NCI-H69 (cell line): ENCODE data around the gene BPIFA2.
A peak's percentile ranks its signal among the peaks of the same experiment; 100 is the strongest.
"Not testable (repeated sequence)": the region's sequence is repeated elsewhere in the genome, so short reads cannot be mapped to it uniquely, and the experiment has no call there.

Experiments
- DNase-seq: peaks from one replicate; lab custom pipeline; 2025; lab: John Stamatoyannopoulos, UW

BPIFA2 gene

DNA sequence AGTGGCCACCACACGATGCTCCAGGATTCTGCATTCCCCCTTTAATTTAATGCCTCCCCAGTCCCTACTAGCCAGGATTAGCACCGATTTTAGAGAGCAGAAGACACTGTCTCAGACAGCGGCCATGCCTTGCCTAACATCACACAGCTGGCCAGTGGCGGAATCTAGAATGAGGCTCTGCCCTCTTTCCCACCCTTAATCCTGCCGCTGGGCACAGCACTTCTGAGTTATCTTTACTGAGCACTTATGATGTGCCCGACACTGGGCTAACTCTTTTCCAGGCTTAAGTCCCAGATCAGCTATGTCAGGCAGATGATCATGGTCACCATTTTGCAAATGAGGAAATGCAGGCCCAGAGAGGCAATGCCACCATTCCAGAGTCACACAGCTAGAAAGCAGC is 5.6 kb upstream of the BPIFA2 start:
- DNase-seq: no peak

DNA sequence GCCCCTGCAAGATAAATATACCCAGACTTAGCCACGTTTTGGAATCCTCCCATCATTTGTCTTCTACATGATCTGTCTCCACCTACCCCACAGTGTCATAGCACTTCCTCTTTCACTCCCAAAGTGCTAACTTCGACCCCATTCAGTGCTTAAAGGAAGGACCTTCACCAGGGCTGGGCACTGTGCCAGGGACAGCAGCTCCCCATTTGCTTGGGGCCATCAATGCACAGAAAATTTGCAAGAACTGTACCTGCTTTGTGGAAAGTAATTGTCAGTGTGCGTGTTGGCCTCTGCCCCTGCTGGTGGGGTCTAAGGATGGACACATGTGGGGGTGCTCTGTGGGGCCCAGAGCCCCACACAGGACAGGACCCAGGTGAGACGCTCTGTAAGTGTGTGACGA is 5.2 kb upstream of the BPIFA2 start:
- peak; percentile 6 for DNase-seq

DNA sequence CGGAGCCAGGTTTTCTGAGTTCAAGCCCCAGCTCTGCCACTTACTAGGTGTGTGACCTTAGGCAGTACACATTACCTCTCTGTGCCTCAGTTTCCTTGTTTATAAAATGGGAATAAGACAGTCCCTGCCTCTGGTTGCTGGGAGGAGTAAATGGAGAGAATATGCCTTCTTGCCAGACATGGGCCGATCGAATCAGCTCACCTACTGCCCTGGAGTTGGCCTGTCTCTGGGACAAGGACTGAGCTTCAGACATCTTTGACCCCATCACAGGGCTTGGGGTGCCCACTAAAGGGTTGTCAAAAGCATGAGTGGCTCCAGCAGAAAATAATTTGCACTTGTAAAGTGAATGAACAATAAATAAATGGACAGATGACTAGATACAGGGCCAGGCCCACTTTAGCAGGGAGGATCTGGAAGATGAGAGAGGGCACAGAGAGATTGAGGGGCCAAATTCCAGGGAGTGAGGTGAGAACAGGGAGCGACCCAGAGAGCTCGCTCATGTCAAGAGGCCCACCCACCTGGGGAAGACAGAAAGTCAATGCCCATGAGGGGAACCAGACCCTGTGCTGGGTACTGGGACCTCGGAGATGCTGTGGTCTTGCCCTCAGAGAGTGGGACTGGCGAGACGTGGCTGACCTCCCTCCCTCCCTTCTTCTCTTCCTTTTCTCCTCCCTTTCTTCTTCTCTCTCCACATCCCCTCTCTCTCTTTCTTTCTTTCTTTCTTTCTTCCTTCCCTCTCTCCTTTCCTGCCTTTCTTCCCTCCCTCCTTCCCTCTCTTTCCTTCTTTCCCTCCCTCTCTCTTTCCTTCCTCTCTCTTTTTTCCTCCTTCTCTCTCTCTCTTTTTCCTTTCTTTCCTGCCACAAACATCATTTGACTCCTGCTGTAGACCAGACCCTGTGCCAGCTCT is 3.9 kb upstream of the BPIFA2 start:
- DNase-seq: no peak

DNA sequence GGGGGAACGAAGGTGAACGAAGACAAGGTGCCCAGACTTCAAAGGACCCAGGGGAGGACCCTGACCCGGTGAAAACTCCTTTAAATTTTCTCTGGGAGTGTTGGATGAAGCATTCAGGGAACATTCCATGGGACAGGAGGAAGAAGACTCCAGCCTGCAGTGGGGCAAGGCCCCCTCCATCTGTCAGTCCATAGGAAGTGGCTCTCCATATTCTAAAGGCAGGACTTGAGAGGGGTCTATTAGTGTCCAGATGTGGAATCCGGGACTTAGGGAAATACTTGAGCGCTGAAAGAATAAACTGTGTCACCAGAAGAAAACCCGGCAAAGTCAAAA is 3.2 kb upstream of the BPIFA2 start:
- no peak for DNase-seq

DNA sequence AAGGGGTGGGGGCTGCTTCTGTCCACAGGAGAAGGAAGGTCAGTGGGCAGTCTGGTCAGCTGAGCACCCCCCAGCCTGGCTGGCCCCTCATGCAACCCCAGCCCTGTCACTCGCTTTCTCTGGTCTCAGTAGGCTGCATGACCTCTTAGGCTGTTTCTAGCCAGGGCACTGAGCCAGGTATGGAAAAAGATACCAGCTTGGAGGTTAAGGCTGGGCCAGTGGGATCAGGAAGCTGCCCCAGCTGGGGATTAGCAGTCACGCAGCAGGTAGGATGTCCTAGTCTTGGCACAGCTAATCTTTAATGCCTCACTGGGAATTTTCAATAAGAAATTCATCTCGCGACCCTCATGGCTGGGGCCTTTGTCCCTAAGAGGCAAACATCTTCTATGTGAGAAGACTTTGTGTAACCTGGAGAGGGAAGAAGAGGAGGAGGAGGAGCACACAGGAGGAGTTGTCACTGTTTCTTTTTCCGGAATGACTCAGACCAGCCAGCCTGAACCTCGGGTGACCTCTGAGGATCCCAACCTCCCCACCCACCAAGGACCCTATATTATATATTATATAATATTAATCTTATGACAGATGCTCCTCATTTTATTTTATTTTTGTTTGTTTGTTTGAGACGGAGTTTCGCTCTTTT is 2.4 kb upstream of the BPIFA2 start:
- DNase-seq: peak; percentile 22

DNA sequence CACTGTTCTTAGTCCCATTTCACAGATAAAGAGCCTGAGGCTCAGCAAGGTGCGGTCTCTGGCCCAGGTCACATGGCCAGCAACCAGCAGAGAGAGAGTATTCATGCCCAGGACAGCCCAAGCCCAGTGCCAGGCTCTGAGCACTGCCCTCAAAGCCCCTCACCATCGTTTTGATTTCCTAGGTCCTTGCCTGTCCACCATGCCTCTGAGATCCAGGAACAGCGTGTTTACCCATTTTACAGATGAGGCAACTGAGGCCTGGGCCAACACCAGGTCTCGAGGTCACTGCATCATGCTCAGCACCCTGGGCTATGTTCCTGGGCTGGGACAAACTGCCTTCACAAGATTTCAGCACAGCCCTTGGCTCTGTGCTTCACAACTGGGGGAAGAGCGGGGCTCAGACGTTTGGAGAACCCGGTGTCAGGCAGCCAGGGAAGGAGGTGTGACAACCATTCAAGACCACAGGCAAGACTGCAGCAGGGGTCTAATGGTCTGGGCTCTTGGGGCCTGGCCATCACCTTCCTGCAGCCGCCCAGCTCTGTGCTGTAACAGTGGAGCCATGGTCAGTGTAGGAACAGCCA is 1.3 kb upstream of the BPIFA2 start:
- DNase-seq: no peak

DNA sequence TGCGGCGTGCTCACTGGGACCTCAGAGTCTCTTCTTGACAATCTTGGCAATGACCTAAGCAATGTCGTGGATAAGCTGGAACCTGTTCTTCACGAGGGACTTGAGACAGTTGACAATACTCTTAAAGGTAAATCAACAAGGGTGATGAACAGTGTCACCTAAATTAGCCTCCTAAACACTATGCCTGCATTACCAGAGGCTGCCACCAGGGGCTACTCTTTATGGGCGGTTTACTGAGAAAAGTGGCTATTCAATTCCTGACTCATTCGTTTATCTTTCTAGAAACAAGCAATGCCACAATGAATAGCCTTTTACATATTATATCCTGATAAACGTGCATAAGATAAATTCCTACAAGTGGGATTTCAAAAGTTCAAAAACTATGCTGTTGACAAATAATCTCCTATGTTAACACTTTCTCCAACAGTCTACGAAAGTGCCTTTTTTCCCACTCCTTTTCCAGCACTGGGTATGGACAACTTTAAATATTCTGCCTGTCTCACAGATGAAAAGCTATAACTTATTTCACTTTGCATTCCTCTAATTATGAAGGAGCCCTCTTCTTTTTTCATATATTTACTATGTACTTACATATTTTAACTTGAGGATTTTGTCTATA is 1.3 kb downstream of the BPIFA2 start:
- no peak for DNase-seq

DNA sequence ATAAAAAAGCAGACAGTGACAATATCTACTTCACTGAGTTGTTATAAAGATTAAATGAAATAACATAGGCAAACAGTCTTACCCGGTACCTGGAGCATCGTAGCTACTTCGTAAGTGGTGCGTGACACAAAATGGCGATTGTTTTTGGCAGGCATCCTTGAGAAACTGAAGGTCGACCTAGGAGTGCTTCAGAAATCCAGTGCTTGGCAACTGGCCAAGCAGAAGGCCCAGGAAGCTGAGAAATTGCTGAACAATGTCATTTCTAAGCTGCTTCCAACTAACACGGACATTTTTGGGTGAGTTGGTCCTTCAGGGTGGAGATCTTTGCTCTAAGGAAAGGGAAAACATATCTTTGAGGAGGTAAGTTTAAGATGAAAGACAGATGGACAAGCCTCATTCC is 4.8 kb downstream of the BPIFA2 start:
- DNase-seq: peak; percentile 6

DNA sequence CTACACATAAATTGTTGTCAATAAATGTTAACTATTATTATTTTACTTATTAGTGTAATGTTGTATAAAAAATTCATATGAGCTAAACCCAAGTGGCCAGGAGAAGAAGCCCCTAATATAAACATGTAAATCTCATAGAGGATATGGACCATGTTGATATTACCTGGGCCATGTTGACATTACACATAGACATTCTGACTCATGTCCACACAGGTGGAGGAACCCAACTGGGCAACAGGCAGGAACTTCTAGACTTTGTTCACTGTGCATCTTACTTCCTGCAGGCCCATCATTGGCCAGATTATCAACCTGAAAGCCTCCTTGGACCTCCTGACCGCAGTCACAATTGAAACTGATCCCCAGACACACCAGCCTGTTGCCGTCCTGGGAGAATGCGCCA is 7.2 kb downstream of the BPIFA2 start:
- DNase-seq: peak; percentile 7

DNA sequence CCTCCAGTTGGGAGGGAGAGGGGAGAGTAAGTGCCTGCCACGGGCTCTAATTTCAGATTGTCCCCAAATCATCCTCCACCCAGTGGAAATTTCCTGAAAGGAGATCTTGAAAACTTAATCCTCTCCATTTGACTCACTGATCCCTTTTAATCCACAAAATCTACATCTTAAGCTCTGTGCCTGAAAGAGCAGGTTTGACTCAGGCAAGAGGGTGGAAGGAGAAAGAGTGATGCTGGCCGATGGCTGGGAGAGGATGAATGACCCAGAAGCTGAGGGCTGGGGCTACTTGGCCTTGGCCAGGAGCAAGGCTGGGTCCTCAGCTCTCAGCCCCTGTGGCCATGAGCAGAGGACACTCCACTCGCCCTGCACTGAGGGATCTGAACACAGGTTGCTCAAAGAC is 8.1 kb downstream of the BPIFA2 start:
- no peak for DNase-seq

DNA sequence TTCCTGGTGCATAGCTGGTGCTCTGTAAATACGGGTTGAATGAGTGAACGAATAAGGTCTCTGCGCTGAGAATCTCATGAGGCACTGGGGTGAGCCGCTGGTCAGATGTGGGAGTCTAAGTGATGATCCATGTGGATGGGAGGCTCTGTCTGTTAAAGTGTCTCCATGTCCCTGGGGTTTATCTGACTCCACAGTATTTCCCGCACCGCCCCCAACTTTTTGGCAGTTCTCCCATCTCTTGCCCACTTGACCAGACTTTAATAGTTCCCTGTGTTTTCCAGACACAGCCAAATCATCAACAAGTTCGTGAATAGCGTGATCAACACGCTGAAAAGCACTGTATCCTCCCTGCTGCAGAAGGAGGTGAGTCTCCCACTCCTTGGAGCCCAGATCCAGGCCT is 9.9 kb downstream of the BPIFA2 start:
- no peak for DNase-seq

DNA sequence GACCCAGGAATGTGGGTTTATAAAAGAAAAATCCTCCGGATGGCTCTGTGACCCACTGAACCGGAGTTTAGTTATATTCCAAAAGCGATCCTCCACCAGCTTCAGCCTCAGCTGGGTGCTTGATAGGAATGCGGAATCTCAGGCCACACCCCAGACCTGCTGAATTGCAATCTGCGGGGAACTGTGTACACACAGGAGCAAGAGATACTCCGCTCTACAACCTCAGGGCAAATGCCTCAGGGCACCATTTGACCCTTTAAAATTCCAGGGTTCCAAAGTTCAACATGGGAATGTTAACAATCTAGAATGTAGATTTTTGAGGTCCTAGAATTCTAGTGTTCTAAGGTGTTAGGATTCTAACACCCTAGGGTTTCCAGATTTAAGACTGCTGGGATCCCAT is 10.8 kb downstream of the BPIFA2 start:
- peak; percentile 21 for DNase-seq

DNA sequence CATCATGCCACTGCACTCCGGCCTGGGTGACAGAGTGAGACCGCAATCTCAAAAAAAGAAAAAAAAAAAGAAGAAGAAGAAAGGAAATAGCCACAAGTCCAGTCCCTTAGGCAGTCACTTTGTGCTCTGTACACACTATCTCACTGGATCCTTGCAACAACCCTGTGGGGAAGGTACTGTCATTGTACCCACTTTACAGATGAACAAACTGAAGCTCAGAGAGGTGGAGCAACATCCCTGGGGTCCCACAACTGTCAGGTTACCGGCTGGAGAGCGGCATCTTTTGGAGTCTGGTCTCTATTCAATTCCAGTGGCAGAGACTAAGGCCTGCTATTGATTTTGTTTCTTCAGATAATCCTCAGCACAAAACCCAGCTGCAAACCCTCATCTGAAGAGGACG is 12.2 kb downstream of the BPIFA2 start:
- no peak for DNase-seq

DNA sequence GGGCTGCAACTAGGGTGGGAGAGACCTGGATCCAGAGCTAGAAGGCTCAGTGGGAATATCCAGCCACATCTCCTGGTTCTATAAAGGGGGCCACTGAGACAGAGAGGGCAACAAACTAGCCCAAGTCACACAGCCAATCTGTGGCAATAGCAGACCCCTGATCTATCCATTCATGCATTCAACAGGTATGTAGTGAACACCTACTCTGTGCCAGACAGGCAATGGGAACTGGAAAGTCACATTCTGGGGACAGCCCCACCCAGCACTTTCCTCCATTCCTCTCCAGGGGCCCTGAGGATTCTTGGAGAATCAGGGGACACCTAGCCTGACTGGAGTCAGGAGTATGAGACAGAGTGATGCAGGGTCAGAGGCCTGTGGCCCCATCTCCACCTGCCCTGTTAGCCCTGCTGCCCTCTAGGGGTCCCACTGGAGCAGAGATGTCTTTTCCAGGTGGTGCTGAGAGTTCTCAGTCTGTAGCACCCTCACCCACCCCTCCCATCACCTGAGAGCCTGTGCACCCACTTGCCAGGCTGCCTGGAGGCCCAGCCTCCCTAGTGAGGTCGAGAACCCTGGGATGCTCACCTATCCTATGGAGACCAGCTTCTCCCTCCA is 13.6 kb downstream of the BPIFA2 start:
- DNase-seq: no peak

DNA sequence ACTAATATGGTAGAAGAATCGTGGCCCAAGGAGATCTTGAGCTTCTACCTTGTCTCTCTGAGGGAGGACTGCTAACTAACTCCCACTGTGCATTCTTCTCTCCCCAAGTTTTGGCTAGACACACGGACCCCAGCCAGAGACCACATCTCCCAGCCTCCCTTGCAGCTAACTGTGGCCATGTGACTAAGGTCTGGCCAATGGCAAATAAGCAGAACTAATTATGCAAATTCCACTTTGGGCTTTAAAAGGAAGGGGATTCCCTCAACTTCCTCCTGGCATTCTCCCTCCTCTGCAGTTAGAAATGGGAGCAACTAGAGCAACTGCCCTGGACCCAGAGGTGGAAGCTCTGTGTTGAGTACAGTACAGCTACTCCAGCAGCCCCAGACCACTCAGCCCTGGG is 15.4 kb downstream of the BPIFA2 start:
- no peak for DNase-seq

DNA sequence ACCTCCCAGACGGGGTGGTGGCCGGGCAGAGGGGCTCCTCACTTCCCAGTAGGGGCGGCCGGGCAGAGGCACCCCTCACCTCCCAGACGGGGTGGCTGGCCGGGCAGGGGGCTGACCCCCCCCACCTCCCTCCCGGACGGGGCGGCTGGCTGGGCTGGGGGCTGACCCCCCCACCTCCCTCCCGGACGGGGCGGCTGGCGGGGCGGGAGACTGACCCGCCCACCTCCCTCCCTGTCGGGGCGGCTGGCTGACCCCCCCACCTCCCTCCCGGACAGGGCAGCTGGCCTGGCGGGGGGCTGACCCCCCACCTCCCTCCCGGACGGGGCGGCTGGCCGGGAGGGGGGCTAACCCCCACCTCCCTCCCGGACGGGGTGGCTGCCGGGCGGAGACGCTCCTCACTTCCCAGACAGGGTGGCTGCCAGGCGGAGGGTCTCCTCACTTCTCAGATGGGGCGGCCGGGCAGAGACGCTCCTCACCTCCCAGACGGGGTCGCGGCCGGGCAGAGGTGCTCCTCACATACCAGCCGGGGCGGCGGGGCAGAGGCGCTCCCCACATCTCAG is 17.2 kb downstream of the BPIFA2 start:
- not testable (repeated sequence) for DNase-seq

DNA sequence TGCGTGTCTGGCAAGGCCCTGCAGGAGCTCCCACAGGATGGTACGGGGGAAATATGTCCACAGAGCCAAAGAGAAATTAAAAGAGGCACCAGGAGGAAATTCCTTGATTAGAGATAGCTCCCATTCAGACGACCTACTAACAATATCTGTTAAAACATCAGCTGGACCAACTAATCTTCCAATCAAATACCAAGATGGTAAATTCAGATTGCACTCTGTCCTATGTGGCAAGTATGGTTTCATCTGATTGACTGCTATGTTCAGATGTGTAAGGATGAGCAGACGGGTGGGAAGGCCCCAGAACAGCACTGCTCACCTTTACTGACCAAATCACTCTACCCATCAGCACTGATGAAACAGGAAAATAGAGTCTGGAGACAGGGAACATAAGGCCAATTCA is 19.5 kb downstream of the BPIFA2 start:
- no peak for DNase-seq

DNA sequence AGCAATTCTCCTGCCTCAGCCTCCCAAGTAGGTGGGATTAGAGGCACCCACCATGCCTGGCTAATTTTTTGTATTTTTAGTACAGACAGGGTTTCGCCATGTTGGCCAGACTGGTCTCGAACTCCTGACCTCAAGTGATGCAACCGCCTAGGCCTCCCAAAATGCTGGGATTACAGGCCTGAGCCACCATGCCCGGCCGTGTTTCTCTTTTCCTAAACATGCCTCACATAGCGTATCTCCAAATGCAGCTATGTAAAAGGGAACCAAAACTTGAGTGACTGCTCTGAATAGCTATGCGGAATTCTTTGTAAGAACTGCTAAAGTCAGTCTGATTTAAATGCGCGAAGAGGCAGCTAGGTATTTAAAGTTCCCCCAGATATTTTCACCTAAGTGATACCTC is 20.5 kb downstream of the BPIFA2 start:
- DNase-seq: no peak

DNA sequence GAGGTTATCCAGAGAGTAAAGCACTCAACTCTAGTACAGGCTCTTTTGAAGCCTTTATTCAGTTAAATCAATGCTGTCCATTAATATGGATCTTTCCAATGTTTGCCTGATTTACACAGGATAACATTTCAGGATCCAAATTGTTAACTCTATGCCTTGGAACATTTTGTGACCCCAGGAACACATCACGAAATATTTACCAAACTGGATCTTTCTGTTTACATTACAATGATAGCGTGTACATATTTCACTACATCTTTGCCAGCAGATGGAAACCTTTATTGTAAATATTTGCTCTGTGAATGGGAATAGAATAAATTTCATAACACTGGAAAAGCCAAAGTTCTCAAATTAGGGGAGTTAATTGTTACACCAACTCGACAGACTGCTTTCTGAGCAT is 23.5 kb downstream of the BPIFA2 start:
- DNase-seq: peak; percentile 55

DNA sequence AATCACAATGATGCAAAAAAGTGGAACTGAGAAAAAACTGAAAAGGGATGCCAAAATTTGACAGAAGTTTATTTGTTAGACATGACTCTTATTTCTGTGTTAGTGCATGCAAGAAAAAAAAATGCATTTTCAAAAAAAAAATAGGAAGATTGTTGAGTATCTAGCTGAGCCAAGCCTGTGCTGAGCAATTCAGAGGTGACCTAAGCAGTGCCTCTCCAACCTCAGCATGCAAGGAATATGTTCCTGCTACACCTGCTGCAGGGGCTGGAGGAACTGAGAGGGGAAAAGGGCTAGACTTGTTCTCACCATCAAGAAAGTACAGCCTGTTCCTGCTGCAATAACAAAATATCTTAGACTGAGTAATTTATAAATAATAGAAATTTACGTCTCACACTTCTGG is 24.0 kb downstream of the BPIFA2 start:
- DNase-seq: no peak

DNA sequence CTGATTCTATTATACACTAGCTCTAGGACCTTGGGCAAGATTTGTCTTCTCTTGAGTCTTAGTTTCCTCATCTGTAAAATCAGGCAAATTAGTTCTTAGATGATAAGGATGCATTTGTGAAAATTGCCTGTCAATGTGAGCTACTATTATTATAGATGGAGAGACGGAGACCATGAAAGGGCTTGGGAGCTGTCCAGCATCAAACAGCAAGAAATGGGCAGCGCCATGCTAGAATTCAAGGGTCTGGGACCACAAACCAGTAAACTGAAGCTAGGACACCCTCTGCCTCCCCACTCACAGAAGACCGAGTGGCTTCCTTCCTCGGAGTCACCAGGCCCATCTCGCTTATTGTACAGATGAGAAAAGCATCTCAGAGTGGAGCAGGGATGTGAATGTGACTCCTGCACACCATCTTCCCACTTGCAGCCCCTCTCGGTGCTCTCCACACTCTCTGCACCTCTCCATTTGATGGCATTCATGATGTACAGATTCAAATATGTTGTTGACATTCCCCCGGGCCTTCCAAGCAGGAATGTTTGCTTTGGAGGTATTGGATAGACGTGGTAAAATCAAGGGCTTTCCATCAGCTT is 25.0 kb downstream of the BPIFA2 start:
- no peak for DNase-seq

DNA sequence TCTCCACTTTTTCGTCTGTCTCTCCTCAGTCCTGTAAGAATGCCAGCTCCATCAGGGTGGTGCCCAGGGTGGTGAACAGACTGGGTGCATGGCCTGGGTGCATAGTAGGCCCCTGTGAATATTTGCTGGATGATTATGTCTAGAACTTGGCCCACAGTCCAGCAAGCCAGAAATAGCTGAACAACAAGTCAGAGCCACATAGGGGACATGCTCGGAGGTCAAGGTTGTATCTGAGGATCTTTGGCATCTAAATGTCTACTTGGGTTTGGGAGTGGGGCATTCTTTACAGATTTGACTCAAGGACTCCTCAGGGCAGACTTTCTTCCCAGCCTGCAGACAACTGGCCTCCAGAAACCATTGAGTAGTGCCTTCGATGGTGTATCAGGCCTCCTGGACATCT is 31.1 kb downstream of the BPIFA2 start:
- DNase-seq: no peak
